NK-92 treated with Interleukin-12 subunit alpha and Interleukin-12 subunit beta, amount 100 ng/mL, for 24 hours (cell line): ENCODE results near the gene NRL.
A peak's percentile ranks its signal among the peaks of the same experiment; 100 is the strongest.

ENCODE experiments used
- DNase-seq: peaks from one replicate; lab custom pipeline; 2025; lab: John Stamatoyannopoulos, UW

NRL gene

DNA sequence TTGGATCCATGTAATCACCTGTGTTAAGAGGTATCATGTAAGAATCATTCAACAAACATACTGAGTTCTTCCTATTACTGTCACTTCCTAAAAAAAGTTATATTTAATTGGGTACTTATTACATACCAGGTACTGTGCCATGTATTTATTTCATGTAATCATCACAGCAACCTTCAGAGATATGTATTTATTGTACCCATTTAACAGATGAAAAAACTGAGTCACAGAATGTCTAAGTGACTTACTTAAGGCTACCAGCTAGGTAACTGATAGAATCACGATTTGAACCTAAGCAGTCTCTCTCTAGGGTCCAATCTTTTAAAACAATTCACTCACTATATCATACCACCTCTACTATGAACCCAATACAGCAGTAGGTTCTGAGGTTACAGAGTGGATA, 29.7 kb upstream of the NRL start:
- DNase-seq: no peak

DNA sequence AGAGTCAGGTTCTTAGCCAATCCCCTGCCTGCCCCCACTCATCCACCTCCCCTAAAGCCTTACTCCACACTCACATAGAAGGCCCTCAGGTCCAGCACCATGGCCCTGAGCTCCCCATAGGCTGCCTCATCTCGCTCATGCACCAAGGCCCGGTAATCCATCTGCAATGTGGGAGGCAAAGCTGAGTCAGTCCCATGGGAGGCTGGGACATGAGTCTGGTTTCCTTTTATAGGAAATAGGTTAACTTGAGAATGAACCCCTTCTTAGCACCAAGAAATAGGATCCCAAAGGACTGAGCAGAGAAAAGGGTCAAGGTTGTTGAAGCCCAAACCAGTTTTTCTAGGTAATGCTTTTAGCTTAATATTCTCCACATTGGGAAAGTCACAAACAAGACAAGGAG, 28.8 kb upstream of the NRL start:
- DNase-seq: no peak

DNA sequence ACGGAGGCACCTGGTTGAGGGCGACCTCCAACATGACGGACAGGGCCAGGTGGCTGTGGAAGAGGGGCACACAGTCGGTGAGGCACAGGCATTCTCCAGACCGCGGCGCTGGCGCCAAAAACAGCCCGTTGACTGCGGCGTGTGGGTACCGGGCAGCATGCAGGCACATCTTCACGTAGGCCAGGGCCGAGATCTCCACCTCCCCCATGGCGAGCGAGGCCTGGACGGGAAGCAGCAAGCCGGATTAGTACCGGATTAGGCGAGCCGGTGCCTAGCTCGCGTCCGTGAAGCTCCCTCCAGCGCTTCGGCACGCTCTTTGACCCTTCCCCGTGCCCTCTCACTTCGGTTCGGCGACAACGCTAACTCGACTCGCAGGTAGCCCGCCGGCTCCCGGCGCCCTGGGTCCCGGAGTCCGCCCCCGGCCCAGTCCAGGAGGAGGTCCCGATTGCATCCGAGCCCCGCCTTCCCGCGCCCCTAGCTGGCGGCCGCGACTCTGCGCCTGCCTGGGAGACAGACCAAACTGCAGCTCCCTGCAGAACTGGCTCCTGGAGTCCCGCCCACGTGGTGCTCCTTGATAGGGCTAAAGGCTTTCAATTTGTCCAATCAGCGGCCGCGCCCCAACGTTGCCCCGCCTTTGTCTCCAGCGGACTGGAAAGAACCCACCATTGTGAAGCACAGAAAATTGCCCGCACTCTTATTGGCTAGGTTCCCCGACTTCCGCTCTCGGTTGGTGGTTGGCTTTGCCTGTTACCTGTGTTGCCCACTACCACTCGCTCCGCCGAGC, 26.5 kb upstream of the NRL start, which contains the start of gene EMC9:
Gene EMC9, minus strand, starts transcription at position 495 of the 784 bp plus-strand sequence. Its CDS starts 287 bp downstream, at position 208.
- DNase-seq: peak; percentile 99

DNA sequence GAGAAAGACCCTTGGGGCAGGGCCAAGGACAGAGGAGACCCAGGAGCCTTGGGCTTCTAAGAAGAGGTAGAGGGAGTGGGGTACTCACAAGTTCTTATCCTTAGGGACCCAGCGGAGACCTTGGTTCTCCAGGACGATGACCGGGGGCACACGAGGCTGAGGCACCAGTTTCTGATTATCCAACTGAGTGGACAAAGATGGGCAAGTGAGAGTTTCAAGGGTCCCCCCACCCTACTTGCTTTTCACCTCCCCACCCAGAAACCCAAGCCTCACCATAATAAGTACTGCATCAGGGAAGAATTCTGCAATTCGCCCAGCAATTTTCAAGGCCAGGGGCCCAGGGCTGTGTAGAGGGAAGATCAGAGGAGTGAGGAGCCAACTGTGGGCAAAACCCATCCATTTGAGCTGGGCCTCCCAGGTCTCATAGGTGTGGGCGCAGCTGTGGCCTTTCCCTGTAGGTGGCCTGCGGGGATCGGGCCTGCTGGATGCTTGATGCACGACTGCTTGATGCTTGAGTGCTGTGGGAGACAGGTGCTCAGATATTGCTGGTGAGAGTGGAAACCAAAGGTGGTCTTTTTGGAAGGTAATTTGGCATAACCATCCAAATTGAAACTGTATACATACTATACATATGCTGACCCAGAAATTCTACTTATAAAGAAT, 24.7 kb upstream of the NRL start:
- DNase-seq: no peak

DNA sequence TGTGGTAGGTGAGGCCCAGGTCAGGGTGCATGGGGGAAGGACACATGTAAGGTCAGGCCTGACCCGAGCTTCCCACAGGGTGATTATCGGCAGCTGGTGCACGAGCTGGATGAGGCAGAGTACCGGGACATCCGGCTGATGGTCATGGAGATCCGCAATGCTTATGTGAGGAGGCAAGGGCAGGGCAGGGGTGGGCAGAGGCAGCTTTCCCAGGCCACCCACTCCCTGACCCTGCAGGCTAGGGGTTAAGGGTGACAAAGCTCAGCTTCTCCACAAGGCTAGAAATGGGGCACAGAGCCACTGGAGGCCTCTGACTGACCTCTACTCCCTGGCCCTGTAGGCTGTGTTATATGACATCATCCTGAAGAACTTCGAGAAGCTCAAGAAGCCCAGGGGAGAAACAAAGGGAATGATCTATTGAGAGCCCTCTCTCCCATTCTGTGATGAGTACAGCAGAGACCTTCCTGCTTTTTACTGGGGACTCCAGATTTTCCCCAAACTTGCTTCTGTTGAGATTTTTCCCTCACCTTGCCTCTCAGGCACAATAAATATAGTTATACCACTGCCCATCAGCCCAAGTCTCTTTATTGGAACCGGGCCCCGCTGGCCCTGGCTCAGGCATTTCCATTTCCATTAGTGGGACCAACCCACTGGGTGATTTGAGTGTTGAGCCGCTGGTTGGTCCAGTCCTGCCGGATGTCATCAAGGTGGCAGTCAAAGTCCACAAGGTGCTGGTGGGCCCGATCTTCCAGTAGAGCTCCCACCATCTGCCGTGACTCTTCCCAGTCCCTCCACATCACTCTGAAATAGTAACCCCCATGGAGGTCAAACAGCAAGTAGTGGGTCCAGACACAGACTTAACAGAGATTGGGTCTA, 23.9 kb upstream of the NRL start:
- DNase-seq: no peak

DNA sequence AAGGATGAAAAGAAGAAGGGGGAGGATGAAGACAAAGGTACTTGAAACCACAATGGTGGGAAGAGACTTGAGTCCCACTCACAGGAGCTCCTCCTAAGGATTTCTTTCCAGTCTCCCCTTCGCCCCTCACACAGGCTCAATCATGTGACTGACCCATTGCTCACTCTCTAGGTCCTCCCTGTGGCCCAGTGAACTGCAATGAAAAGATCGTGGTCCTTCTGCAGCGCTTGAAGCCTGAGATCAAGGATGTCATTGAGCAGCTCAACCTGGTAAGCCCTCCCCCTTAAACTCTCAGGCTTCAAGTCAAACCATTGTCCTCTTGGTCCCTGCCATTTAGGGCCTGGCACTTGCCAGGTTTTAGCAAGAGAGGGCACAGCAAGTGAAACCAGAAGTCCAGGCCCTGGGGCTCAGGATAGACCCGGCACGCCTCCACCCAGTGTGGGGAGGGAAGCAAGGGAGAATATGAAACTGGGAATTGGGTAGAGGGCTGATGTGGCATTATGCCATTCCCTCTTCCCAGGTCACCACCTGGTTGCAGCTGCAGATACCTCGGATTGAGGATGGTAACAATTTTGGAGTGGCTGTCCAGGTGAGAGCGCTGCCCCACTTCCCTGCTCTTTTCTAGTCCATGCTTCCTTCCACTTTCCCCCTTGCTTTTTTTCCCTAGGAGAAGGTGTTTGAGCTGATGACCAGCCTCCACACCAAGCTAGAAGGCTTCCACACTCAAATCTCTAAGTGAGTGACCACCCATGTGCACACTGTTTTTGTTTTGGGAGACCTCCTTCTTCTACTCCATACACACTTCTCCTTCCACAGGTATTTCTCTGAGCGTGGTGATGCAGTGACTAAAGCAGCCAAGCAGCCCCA, 23.0 kb upstream of the NRL start:
- DNase-seq: no peak

DNA sequence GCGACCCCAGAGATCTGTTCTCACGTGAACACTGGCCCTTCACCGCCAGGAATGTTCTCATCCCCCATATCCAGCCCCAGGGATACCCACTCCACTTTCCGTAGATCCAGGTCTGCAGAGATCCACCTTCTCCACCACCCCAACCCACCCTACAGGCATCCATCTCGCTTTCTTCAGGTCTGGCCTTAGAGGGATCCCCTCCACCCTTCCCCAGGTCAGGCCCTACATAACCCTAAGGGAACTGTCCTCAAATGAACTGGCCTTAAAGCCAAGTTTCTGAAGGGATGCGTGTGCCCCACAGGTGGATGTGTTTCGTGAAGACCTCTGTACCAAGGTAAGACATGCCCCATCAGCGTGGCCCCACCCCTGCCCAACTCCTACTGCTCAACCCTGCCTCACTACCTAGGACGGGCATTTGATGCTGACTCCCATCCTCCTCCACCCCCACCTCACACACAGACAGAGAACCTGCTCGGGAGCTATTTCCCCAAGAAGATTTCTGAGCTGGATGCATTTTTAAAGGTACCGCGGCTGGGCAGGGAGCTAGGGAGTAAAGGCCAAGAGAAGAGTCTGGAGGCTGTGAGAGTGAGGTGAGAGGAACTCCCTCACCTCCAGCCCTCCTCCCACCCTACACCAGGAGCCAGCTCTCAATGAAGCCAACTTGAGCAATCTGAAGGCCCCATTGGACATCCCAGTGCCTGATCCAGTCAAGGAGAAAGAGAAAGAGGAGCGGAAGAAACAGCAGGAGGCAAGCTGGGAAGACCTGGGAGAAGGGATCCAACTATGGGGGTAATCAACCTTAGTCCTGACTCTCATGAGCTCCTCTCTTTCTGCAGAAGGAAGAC, 22.2 kb upstream of the NRL start:
- DNase-seq: no peak

DNA sequence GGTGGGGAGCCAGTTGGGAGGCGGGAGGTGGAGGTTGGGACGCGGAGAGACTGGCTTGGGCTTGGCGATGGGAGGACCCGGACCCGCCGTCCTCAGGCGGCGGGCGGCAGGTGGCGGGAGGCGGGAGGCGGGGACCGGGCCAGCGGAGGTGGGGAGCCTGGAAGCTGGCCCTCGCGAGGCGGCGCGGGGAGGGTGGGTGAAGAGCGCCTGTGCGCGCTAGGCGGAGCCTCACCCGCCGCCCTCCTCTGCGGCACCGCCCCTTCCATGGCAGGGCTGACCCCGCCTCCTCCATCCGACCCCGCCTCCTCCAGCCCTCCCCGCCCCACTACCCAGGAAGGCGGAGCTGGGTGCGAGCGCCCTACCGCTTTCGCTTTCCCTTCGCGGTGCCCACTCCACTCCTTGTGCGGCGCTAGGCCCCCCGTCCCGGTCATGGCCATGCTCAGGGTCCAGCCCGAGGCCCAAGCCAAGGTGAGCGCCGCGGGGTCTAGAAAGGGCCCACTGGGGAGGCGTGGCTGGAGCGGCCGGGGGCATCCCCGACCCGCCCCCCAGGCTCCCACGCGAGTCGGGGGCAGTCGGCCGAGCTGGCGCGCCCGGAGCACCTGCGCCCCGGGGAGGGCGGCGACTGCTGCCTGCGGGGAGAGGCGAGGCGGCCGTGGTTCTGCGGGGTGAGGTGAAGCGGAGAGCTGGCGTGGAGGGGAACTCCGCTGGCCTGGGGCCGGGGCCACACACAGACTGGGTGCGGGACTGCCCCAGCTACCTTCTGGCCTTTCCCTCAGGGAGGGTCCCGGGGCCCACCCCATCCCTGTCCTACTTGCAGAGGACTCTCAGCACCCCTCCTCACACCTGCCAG, 21.3 kb upstream of the NRL start, which contains the start of gene PSME1:
Gene PSME1, plus strand, starts transcription at position 361 of the 850 bp plus-strand sequence. Its CDS starts 69 bp downstream, at position 430.
- peak; percentile 90 for DNase-seq

DNA sequence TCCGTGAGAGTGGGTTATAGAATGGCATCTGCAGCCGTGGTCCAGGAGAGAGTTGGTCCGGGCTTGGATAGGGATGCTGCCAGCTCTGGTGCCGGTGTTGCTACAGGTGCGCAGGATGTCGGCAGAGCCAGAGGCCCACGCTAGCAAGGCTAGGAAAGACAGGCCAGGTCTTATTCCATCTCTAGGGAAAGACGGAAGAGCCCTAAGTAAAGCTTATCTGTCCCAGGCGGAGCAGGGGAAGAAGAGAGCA, 20.8 kb upstream of the NRL start:
- no peak for DNase-seq

DNA sequence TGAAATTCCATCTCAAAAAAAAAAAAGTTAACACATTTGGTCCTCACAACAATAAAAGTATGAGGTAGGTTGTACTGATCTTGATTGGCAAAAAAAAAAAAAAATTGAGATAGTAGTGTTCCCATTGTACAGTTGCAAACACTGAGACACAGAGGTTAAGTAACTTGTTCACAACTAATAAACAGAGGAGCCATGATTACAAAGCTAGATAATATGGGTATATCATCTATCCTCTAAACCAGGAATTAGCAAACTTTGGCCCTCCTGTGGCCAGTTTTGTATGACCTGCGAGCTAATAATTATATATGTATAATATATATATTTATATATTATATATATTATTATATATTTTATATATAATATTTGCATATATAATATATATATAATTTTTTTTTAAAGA, 19.0 kb upstream of the NRL start:
- DNase-seq: no peak

DNA sequence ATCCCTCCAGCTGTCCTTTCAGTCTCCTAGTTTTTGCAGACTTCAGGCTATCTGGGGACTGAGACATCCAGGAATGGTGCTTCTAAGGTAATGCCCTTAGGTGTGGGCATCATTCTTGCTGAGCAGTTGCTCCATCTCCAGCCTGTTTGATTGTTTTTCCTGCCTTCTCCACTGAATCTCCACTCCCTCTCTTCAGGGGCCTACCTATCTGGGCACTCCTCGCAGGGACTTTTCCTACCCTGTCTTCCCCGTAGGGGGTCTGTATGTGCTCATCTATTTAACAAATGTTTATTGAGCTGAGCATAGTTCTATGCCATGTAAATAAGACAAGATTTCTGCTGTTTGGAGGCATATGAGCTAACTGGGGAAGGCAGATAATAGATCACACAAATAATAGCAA, 18.2 kb upstream of the NRL start:
- DNase-seq: no peak

DNA sequence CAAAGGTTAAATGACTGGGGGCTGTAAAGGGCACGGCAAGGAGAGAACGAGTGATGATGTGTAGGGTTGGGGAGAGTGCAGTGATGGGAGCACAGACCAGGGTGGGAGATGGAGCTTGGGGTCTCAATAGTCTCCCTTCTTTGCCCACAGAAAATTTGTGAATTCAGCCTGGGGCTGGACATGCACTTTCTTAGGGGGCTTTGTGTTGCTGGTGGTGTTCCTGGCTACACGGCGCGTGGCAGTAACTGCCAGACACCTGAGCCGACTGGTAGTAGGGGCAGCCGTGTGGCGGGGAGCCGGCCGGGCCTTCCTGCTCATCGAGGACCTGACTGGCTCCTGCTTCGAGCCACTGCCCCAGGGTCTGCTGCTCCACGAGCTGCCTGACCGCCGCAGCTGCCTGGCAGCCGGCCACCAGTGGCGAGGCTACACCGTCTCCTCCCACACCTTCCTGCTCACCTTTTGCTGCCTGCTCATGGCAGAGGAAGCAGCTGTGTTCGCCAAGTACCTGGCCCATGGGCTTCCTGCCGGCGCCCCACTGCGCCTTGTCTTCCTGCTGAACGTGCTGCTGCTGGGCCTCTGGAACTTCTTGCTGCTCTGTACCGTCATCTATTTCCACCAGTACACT, 17.4 kb upstream of the NRL start:
- no peak for DNase-seq

DNA sequence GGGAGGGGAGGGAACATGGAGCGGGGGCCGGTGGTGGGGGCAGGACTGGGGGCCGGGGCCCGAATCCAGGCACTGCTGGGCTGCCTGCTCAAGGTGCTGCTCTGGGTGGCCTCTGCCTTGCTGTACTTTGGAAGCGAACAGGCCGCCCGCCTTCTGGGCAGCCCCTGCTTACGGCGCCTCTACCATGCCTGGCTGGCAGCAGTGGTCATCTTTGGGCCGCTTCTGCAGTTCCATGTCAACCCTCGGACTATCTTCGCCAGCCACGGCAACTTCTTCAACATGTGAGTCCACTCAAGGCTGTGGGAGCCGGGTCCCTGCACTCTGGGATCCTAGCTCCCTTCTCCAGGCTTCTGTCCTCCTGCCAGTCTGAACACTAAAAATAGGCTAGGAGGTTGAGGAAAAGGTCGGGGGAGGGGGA, 16.8 kb upstream of the NRL start:
- DNase-seq: no peak

DNA sequence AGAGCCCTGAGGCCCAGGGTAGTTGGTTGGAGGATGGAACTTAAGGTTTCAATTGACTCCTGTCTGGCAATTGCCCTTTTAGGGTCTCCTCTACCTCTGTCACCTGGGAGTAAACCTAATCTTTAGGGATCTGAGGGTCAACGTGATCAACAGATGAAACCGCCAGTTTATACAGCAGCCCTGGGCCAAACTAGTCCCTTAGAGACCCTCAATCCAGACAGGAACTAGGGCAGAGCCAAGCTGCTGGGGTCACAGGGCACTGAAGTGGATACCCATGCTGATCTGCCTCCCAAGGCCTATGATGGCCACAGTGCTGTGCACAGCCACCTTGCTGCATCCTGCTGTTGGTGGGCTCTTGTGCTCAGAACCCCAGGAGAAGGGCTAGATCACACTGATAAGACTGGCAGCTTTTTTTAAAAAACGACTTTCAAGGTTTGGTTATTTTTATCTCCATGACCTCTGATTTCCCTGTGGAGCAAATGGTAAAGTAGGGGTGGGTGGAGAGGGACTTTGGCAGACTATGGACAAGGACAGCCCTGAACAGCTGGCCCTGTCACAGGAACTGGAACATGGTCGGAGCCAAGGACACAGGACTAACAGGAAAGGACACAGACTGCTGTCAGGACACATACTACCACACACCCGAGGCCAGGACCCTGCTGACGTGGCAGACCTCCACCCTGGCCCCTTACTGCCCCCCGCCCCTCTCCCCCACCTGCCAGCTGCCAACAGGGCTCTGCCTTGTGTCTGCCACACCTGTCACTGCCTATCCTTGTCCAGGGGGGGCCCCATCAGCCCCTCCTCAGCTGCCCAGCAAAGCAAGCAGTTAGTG, 16.2 kb upstream of the NRL start:
- no peak for DNase-seq

DNA sequence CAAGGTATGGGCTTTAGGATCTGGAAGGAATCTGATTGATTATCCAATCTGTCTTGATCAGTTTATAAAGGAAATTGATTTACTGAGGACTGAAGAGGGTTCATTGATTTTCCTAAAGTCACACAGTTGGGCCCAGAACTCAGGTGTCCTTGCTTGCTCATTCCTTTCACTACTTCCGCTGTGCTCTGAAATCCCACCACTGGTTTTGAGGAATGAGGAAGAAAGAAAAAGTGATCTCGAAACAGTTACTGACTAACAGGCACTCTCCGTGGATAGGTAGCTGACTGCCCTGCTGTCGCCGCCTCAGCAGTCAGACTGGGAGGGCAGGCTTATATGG, 15.6 kb upstream of the NRL start, which contains the start of gene FITM1:
Gene FITM1, plus strand, starts transcription at position 280 of the 337 bp plus-strand sequence. CDS start 905 bp downstream, outside the sequence.
- DNase-seq: no peak

DNA sequence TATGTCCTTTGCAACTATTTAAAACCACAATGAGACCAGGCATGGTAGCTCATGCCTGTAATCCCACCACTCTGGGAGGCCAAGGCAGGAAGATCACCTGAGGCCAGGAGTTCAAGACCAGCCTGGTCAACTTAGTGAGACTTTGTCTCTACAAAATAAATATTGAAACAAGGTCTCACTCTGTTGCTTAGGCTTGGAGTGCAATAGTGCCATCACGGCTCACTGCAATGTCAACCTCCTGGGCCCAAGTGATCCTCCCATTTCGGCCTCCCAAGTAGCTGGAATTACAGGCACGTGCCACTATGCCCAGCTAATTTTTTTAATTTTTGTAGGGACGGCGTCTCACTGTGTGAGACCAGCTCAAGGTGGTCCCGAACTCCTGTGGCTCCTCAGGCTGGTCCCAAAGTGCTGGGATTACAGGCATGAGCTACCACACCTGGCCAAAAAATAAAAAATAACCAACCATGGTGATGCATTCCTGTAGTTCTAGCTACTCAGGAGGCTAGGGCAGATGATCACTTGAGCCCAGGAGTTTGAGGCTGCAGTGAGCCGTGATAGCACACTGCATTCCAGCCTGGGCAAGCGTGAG, 14.8 kb upstream of the NRL start:
- no peak for DNase-seq

DNA sequence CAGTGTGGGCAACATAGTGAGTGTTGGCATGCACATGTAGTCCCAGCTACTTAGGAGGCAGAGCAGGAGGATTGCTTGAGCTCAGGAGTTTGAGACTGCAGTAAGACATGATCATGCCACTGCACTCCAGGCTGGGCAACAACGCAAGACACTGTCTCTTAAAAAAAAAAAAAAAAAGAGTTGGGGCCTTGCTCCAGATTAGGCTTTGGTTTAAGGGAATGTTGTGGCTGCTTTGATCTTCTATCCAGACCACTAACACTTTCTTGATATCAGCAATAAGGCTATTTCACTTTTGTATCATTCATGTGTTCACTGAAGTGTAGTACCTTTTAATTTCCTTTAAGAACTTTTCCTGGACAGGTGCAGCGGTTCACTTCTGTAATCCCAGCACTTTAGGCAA, 12.9 kb upstream of the NRL start:
- DNase-seq: no peak

DNA sequence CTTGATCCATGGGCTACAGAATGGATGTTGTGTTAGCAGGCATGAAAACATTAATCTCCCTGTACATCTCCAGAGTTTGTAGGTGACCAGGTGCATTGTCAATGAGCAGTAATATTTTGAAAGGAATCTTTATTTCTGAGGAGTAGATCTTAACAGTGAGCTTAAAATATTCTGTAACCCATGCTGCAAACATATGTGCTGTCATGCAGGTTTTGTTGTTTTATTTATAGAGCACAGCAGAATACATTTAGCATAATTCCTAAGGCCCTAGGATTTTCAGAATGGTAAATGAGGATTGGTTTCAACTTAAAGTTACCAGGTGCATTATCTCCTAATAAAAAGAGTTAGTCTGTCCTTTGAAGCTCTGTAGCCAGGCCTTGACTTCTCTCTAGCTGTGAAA, 12.2 kb upstream of the NRL start:
- no peak for DNase-seq
